Neuronal stem cell (in vitro differentiated cells): ENCODE measurements around the gene DNER.

Experiments used
- DNase-seq: peaks from one replicate; pipeline ENCODE4 v3.0.0-alpha.2; 2013; ENCODE audit warnings: low spot score
- H2AFZ ChIP-seq: one replicate; pipeline ENCODE4 v1.6.1; 2013; ENCODE audit warnings: mild to moderate bottlenecking, low read length, inconsistent platforms
- H2AK5ac ChIP-seq: 2 replicates; pipeline ENCODE4 v1.6.1; 2013; ENCODE audit warnings: low read depth, mild to moderate bottlenecking, inconsistent platforms, low read length, moderate library complexity, mixed read lengths
- H2BK120ac ChIP-seq: 2 replicates; pipeline ENCODE4 v1.6.1; 2013; ENCODE audit warnings: low read depth, mild to moderate bottlenecking, inconsistent platforms, low read length, moderate library complexity, mixed read lengths
- H2BK12ac ChIP-seq: one replicate; pipeline ENCODE4 v1.6.1; 2013; ENCODE audit warnings: low read length, inconsistent platforms
- H2BK15ac ChIP-seq: 2 replicates; pipeline ENCODE4 v1.6.1; 2013; ENCODE audit warnings: mild to moderate bottlenecking, low read length, inconsistent platforms, mixed read lengths
- H2BK5ac ChIP-seq: one replicate; pipeline ENCODE4 v1.6.1; 2013; ENCODE audit warnings: inconsistent platforms, mild to moderate bottlenecking, low read length, moderate library complexity
- H3K14ac ChIP-seq: one replicate; pipeline ENCODE4 v1.6.1; 2013; ENCODE audit warnings: low read length, inconsistent platforms
- H3K18ac ChIP-seq: 2 replicates; pipeline ENCODE4 v1.6.1; 2013; ENCODE audit warnings: low read length, inconsistent platforms
- H3K23ac ChIP-seq: 2 replicates; pipeline ENCODE4 v1.6.1; 2013; ENCODE audit warnings: low read depth, mild to moderate bottlenecking, mixed read lengths, low read length, inconsistent platforms; ENCODE audit not compliant: poor library complexity
- H3K27ac ChIP-seq: replicated peaks from 3 replicates; pipeline ENCODE4 v1.5.1; 2013; ENCODE audit warnings: low read length, inconsistent platforms
- H3K27me3 ChIP-seq, 3 experiments: 2 replicates each; pipeline ENCODE4 v1.6.1; 2013; ENCODE audit warnings: low read length in 3 of 3, mild to moderate bottlenecking in 2 of 3, inconsistent platforms in 1 of 3, low read depth in 1 of 3, mixed read lengths in 1 of 3, moderate library complexity in 1 of 3; ENCODE audit not compliant: control insufficient read depth in 3 of 3, insufficient read depth in 3 of 3
- H3K36me3 ChIP-seq, 2 donors: replicated peaks in 1 of 2; 2 replicates each; pipeline ENCODE4 v1.6.1; 2013; ENCODE audit warnings: low read length in 2 of 2; ENCODE audit not compliant: control insufficient read depth in 2 of 2, insufficient read depth in 2 of 2
- H3K4ac ChIP-seq: 2 replicates; pipeline ENCODE4 v1.6.1; 2013; ENCODE audit warnings: inconsistent platforms, mild to moderate bottlenecking, low read length, moderate library complexity
- H3K4me1 ChIP-seq, 2 donors: 1 replicate in 1 of 2; 2 replicates in 1 of 2; pipeline ENCODE4 v1.6.1; 2013; ENCODE audit warnings: low read length in 2 of 2, low read depth in 1 of 2; ENCODE audit not compliant: control insufficient read depth in 2 of 2, insufficient read depth in 1 of 2
- H3K4me2 ChIP-seq: one replicate; pipeline ENCODE4 v1.6.1; 2013; ENCODE audit warnings: mild to moderate bottlenecking, low read length, inconsistent platforms; ENCODE audit not compliant: insufficient read depth, poor library complexity, severe bottlenecking
- H3K4me3 ChIP-seq, 2 donors: 2 replicates each; pipeline ENCODE4 v1.5.1; 2013; ENCODE audit warnings: low read length in 2 of 2, mild to moderate bottlenecking in 2 of 2, inconsistent platforms in 1 of 2, moderate library complexity in 1 of 2
- H3K79me1 ChIP-seq: one replicate; pipeline ENCODE4 v1.6.1; 2013; ENCODE audit warnings: low read depth, mild to moderate bottlenecking, inconsistent platforms, low read length, moderate library complexity
- H3K9ac ChIP-seq: one replicate; pipeline ENCODE4 v1.6.1; 2013; ENCODE audit warnings: mild to moderate bottlenecking, low read depth, low read length, inconsistent platforms; ENCODE audit not compliant: poor library complexity
- H3K9me3 ChIP-seq, 2 donors: replicated peaks in 1 of 2; 2 replicates each; pipeline versions ENCODE3 to v1.6.1; 2013; ENCODE audit warnings: low read length in 2 of 2, mild to moderate bottlenecking in 2 of 2, inconsistent platforms in 1 of 2, low read depth in 1 of 2, mixed read lengths in 1 of 2, moderate library complexity in 1 of 2; ENCODE audit not compliant: control insufficient read depth in 2 of 2, insufficient read depth in 1 of 2
- H4K8ac ChIP-seq: one replicate; pipeline ENCODE4 v1.6.1; 2013; ENCODE audit warnings: low read depth, mild to moderate bottlenecking, inconsistent platforms, low read length, moderate library complexity
- H4K91ac ChIP-seq: one replicate; pipeline ENCODE4 v1.6.1; 2013; ENCODE audit warnings: low read length, low read depth, mild to moderate bottlenecking, inconsistent platforms; ENCODE audit not compliant: poor library complexity
- WGBS, 2 donors: extraction: QIAGEN DNeasy Blood & Tissue Kit; methylation state at CpG; one replicate each; pipeline ENCODE4 v1.1.7; 2013; ENCODE audit warnings: missing lambda C conversion rate in 2 of 2, mixed read lengths in 1 of 2; ENCODE audit not compliant: insufficient read length in 2 of 2, insufficient replicate concordance in 1 of 2; ENCODE audit errors: extremely low coverage in 2 of 2; 5-methylcytosine and 5-hydroxymethylcytosine counted together

DNER gene

GRCh38 chr2:229492034-229492433, 222.3 kb downstream of the DNER start:
- no peak for DNase-seq
- H2BK120ac ChIP-seq = no peak overlapping the region
- H3K4me2 ChIP-seq = no peak overlapping the region
- WGBS, 2 donors = no CpG with 5 or more reads among the region's 2 CpGs
- no peak overlapping the region for H4K8ac ChIP-seq
- H3K9ac ChIP-seq = no peak overlapping the region
- no peak overlapping the region for H2BK15ac ChIP-seq
- H2AFZ ChIP-seq = no peak overlapping the region
- H3K27me3 ChIP-seq = no peaks in the 10 kb centered on the region
- no peak overlapping the region for H3K4ac ChIP-seq
- H3K23ac ChIP-seq = no peak overlapping the region
- no peak overlapping the region for H3K27ac ChIP-seq
- no peak overlapping the region for H2BK5ac ChIP-seq
- H3K36me3 ChIP-seq = no peaks in the 10 kb centered on the region
- H2BK12ac ChIP-seq = no peak overlapping the region
- no peaks in the 10 kb centered on the region for H3K9me3 ChIP-seq
- H3K79me1 ChIP-seq = no peaks in the 10 kb centered on the region
- no peak overlapping the region for H3K4me3 ChIP-seq
- H3K18ac ChIP-seq = no peak overlapping the region
- no peak overlapping the region for H2AK5ac ChIP-seq
- H3K14ac ChIP-seq = no peak overlapping the region
- H4K91ac ChIP-seq = no peak overlapping the region
- H3K4me1 ChIP-seq = no peaks in the 10 kb centered on the region

- H4K91ac ChIP-seq = no peak overlapping the region
- H3K4me1 ChIP-seq = peaks cover 0 to 2% of the 10 kb centered on the region in 2 donors
- no peak overlapping the region for H2BK12ac ChIP-seq
- no peak overlapping the region for H3K23ac ChIP-seq
- WGBS, 2 donors = no CpG with 5 or more reads among the region's 1 CpG
- no peak overlapping the region for H4K8ac ChIP-seq
- no peak overlapping the region for H3K9ac ChIP-seq
- DNase-seq = no peak
- no peak overlapping the region for H3K27ac ChIP-seq
- H3K14ac ChIP-seq = no peak overlapping the region
- H3K4ac ChIP-seq = no peak overlapping the region
- no peak overlapping the region for H3K4me3 ChIP-seq
- no peak overlapping the region for H2AK5ac ChIP-seq
- no peak overlapping the region for H2BK120ac ChIP-seq
- H3K9me3 ChIP-seq = no peaks in the 10 kb centered on the region
- H2AFZ ChIP-seq = no peak overlapping the region
- H3K4me2 ChIP-seq = no peak overlapping the region
- no peak overlapping the region for H3K18ac ChIP-seq
- H2BK5ac ChIP-seq = no peak overlapping the region
- no peaks in the 10 kb centered on the region for H3K36me3 ChIP-seq
- no peaks in the 10 kb centered on the region for H3K27me3 ChIP-seq
- no peak overlapping the region for H2BK15ac ChIP-seq
- no peaks in the 10 kb centered on the region for H3K79me1 ChIP-seq
Observed at GRCh38 chr2:229490167-229490566, 224.2 kb downstream of the DNER start.

- no peaks in the 10 kb centered on the region for H3K79me1 ChIP-seq
- H3K4ac ChIP-seq = no peak overlapping the region
- H3K18ac ChIP-seq = no peak overlapping the region
- H4K91ac ChIP-seq = no peak overlapping the region
- H3K4me2 ChIP-seq = no peak overlapping the region
- no peak overlapping the region for H2BK120ac ChIP-seq
- peaks cover 0 to 2% of the 10 kb centered on the region in 2 donors for H3K4me1 ChIP-seq
- DNase-seq = no peak
- no CpG with 5 or more reads among the region's 10 CpGs for WGBS, 2 donors
- H3K27me3 ChIP-seq = no peaks in the 10 kb centered on the region
- no peaks in the 10 kb centered on the region for H3K9me3 ChIP-seq
- no peak overlapping the region for H3K4me3 ChIP-seq
- no peak overlapping the region for H2BK15ac ChIP-seq
- no peak overlapping the region for H3K23ac ChIP-seq
- no peaks in the 10 kb centered on the region for H3K36me3 ChIP-seq
- no peak overlapping the region for H2BK12ac ChIP-seq
- no peak overlapping the region for H3K27ac ChIP-seq
- no peak overlapping the region for H2AK5ac ChIP-seq
- H4K8ac ChIP-seq = no peak overlapping the region
- H2BK5ac ChIP-seq = no peak overlapping the region
- H3K14ac ChIP-seq = no peak overlapping the region
- H3K9ac ChIP-seq = no peak overlapping the region
- H2AFZ ChIP-seq = no peak overlapping the region
Observed at GRCh38 chr2:229489016-229489415, 225.3 kb downstream of the DNER start.

GRCh38 chr2:229488232-229488631, 226.1 kb downstream of the DNER start:
- H3K9me3 ChIP-seq = no peaks in the 10 kb centered on the region
- WGBS, 2 donors = no CpG with 5 or more reads among the region's 4 CpGs

More at GRCh38 chr2:229488232-229488631, 226.1 kb downstream of the DNER start:
- H2AK5ac ChIP-seq = no peak overlapping the region
- no peak for DNase-seq
- H3K14ac ChIP-seq = no peak overlapping the region
- H3K4me3 ChIP-seq = no peak overlapping the region
- no peak overlapping the region for H3K27ac ChIP-seq
- no peak overlapping the region for H3K18ac ChIP-seq
- no peaks in the 10 kb centered on the region for H3K27me3 ChIP-seq
- no peak overlapping the region for H2BK12ac ChIP-seq
- peaks cover 0 to 2% of the 10 kb centered on the region in 2 donors for H3K4me1 ChIP-seq
- H4K8ac ChIP-seq = no peak overlapping the region
- H3K4me2 ChIP-seq = no peak overlapping the region
- no peaks in the 10 kb centered on the region for H3K79me1 ChIP-seq
- no peak overlapping the region for H3K23ac ChIP-seq
- no peak overlapping the region for H3K9ac ChIP-seq
- H3K4ac ChIP-seq = no peak overlapping the region
- no peak overlapping the region for H2BK120ac ChIP-seq
- H2AFZ ChIP-seq = no peak overlapping the region
- no peak overlapping the region for H2BK5ac ChIP-seq
- no peaks in the 10 kb centered on the region for H3K36me3 ChIP-seq
- H4K91ac ChIP-seq = no peak overlapping the region
- H2BK15ac ChIP-seq = no peak overlapping the region
